BJ (cell line): ENCODE data around the gene TAOK2. TPM values are rescaled to one million over a fixed set of nuclear protein-coding genes. Genes with fewer than 3 reads are reported as not detected.

ENCODE experiments used
- CTCF ChIA-PET: fragments of 350-600 bp; formaldehyde crosslinking; extraction: SDS; loops from one replicate; lab custom pipeline; 2021; ENCODE audit warnings: antibody characterized with exemption, inconsistent platforms; lab: Yijun Ruan, JAX
- POLR2A ChIA-PET: fragments of 300-600 bp; sonication (Branson Sonifier 250); formaldehyde crosslinking; extraction: SDS; loops from one replicate; lab custom pipeline; 2021; ENCODE audit warnings: antibody characterized with exemption; lab: Charles Lee
- DNase-seq: peaks from one replicate; pipeline ENCODE4 v3.0.0-alpha.2; 2011; ENCODE audit warnings: low read depth
- H3K27me3 ChIP-seq: 2 replicates; pipeline ENCODE4 v1.6.0; 2011; ENCODE audit warnings: low read length; ENCODE audit not compliant: control insufficient read depth, insufficient read depth
- H3K36me3 ChIP-seq: 2 replicates; pipeline ENCODE4 v1.5.1; 2011; ENCODE audit warnings: low read length; ENCODE audit not compliant: control insufficient read depth, insufficient read depth
- H3K4me3 ChIP-seq: 2 replicates; pipeline ENCODE4 v1.5.1; 2011; ENCODE audit warnings: low read depth, mild to moderate bottlenecking, control low read depth, low read length
- CTCF ChIP-seq: IDR thresholded peaks from 2 replicates; pipeline ENCODE4 v1.5.1; 2011; ENCODE audit warnings: low read depth, mild to moderate bottlenecking, control low read depth, inconsistent platforms, low read length, moderate library complexity; ENCODE audit not compliant: insufficient read depth
- polyA plus RNA-seq: library from polyadenylated mRNA; depleted of rRNA; stranded (reverse); fragments of >200 nt; gene quantifications from 2 replicates; pipeline ENCODE4 v1.2.3, GENCODE V29; 2011

Gene TAOK2
- polyA plus RNA-seq, 1 experiment = 24.3 TPM

- H3K36me3 ChIP-seq = peaks cover 26% of the 10 kb centered on the region
- no peak for TF ChIP-seq CTCF
- peak overlapping the region; percentile 83 for H3K4me3 ChIP-seq
- ChIA-PET POLR2A (interaction anchor here (0.6 kb wide), 1 partner anchor 103 kb away, joined by 4 read pairs; no protein-coding TSS in a partner anchor), CTCF (interaction anchor here (0.9 to 1.8 kb wide), 2 partner anchors 12 to 74 kb away, joined by 3 to 4 read pairs; no protein-coding TSS in a partner anchor)
- no peak for DNase-seq
- H3K27me3 ChIP-seq = no peaks in the 10 kb centered on the region
These were observed 1.5 kb downstream of the TAOK2 start for GRCh38 chr16:29975134-29975538.

GRCh38 chr16:29975811-29976511 lies 2.3 kb downstream of the TAOK2 start:
- no peak for DNase-seq
- peaks cover 29% of the 10 kb centered on the region for H3K36me3 ChIP-seq

GRCh38 chr16:29977063-29977825 lies 3.6 kb downstream of the TAOK2 start:
- CTCF ChIA-PET = interaction anchor here (1.2 to 1.3 kb wide), 2 partner anchors 12 to 16 kb away, joined by 3 read pairs; no protein-coding TSS in a partner anchor
- TF ChIP-seq CTCF = no peak
- Histone ChIP-seq H3K4me3 (no peak overlapping the region), H3K36me3 (peaks cover 35% of the 10 kb centered on the region), H3K27me3 (no peaks in the 10 kb centered on the region)
- DNase-seq = no peak
- POLR2A ChIA-PET = no interaction called here

More at GRCh38 chr16:29975811-29976511, 2.3 kb downstream of the TAOK2 start:
- ChIA-PET POLR2A (no interaction called here), CTCF (interaction anchor here (0.9 to 1.8 kb wide), 4 partner anchors 11 to 128 kb away, joined by 3 to 4 read pairs (median 3); no protein-coding TSS in a partner anchor)
- Histone ChIP-seq H3K4me3 (peak overlapping the region; percentile 83), H3K27me3 (no peaks in the 10 kb centered on the region)
- TF ChIP-seq CTCF = no peak

- H3K36me3 ChIP-seq = peaks cover 41% of the 10 kb centered on the region
- DNase-seq = no peak
- ChIA-PET POLR2A (no interaction called here), CTCF (interaction anchor here (0.6 kb wide), 1 partner anchor 661 kb away, joined by 3 read pairs; no protein-coding TSS in a partner anchor)
- no peak for TF ChIP-seq CTCF
- no peaks in the 10 kb centered on the region for H3K27me3 ChIP-seq
- no peak overlapping the region for H3K4me3 ChIP-seq
These were observed 4.4 kb downstream of the TAOK2 start for GRCh38 chr16:29978081-29978480.

- no peak for DNase-seq
- peaks cover 46% of the 10 kb centered on the region for H3K36me3 ChIP-seq
- ChIA-PET POLR2A (no interaction called here), CTCF (interaction anchor here (0.6 kb wide), 1 partner anchor 661 kb away, joined by 3 read pairs; no protein-coding TSS in a partner anchor)
- no peak overlapping the region for H3K4me3 ChIP-seq
- TF ChIP-seq CTCF = no peak
- no peaks in the 10 kb centered on the region for H3K27me3 ChIP-seq
These were observed 5.0 kb downstream of the TAOK2 start for GRCh38 chr16:29978564-29979270.
